ENCODE results near the gene RABL6.
A peak's percentile ranks its signal among the peaks of the same experiment; 100 is the strongest.

Gene RABL6

DNA sequence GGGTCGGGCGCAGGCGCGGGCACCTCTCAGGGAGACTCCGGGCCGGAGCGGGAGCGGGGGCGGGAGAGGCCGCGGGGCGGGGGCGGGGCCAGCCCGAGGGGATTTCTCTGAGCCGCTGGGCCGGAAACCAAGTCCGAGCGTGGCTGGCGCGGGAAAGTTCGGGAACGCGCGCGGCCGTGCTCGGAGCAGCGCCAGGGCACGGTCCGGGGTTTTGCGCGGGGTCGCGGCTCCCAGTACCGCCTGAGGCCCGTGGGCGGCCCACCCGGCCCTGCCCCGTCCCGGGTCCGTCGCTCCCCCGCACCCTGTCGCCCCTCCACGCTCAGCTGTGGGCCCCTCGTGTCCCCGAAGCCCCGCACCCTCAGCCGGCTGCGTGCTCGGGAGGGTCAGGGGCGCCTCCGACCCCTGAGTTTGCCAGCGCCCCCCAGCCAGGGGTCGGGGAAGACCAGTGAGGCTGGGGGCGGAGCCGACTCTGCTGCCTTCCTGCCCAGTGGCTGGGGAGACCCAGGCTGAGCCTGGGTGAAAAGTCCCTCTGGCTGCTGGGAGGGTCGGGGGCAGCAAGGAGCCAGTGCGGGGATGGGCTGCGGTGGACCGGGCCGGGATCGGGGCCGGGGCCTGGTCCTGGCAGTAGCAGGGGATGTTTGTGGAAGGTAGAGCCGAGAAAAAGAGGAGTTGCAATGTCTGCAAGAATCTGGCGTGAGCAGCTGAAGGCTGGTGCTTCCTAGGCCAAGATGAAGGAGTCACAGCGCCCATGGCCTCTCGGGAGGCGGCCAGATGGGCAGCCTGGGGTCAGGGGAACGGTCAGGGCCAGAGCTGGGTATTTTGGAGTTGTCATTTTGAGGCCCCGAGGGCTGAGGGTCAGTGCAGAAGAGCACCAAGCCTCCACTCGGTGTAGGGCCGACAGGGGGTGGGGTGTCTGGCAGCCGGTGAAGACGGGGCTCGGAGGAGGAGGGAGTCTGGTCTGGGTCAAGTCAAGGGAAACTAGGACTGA, 79.2 kb downstream of the RABL6 start:
- peak in 1 of 2 experiments; percentile 25 for DNase-seq

DNA sequence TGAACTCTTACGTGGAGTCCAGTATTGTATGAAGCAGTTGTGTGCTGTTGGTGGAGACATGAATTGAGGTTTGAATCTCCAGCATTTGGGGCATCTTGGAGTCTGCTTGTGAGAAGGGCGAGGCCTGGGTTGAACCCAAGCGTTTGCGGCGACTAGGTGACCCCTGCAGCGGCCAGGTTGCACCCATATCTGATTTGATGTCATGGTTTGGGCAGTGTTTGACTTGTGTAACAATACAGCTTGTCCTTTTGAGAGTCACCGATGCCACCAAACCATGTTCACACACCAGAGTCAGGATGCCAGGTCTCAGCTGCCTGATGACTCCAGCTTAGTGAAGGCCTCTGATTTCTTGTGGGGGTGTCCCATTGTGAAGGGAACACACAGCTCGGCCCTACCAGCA, 80.7 kb downstream of the RABL6 start:
- DNase-seq, result no peak

DNA sequence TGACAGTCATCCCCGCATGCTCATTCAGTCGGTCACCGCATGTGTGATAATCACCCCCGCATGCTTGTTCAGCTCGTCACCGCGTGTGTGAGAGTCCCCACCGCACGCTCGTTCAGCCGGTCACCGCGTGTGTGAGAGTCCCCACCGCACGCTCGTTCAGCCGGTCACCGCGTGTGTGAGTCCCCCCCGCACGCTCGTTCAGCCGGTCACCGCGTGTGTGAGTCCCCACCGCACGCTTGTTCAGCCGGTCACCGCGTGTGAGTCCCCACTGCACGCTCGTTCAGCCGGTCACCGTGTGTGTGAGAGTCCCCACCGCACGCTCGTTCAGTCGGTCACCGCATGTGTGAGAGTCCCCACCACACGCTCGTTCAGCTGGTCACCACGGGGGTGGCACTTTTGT, 82.1 kb downstream of the RABL6 start:
- no peak for DNase-seq

DNA sequence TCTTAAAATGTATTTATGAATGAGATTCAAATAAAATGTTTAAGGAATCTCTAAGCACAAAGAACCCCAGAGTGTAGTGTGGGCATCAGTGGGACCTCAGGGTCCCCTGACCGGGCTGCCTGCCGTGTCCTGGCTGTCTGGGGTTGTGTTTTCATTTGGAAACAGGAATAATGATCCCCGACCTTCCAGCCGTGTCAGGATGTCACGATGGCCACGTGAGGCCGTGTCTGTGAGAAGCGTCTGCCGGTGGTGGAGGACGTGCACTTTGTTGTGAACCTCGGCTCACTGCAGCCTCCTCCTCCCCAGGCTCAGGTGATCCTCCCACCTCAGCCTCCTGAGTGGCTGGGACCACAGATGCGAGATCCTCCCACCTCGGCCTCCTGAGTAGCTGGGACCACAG, 82.9 kb downstream of the RABL6 start:
- no peak for DNase-seq

Data from Kasumi-1 (cell line).